Right forelimb (tissue), 1 donor: Measurements from ENCODE around the gene C8A.

Experiments used
- DNase-seq: peaks from one replicate; pipeline ENCODE4 v3.0.0-alpha.2; 2018

Gene C8A

GRCh38 chr1:56838759-56839158 is 15.8 kb upstream of the C8A start:
- DNase-seq = no peak

GRCh38 chr1:56843544-56843943 is 11.1 kb upstream of the C8A start:
- DNase-seq = no peak

DNA sequence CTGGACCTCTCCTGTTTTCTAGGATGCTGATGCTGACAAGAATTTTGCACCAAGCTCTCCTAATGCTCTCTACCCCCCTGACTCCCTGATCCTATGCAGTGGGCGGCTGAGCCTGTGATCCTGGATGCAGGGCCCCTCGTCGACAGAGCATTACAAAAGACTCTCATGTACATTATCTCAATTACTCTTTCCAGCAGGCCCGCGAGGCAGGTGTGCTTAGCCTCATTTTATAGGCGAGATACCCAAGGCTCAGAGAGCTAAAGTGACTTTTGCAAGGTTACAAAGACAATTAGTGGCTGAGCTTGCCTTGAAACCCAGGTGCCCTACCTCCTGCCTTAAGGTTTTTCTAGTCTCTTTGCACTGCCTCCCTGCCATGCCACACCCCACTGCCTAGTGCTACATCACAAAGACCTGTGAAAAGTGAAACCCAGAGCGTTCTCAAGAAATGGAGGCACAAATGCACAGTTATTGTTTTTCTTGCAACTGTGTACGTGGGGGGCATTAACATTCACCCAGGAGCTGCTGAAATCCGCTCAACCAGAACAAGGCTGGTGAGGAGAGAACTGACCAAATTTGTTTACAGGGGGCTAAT is 10.0 kb upstream of the C8A start:
- DNase-seq = no peak

- no peak for DNase-seq
Observed at GRCh38 chr1:56845343-56845742, 9.3 kb upstream of the C8A start.

- no peak for DNase-seq
Observed at GRCh38 chr1:56849750-56850149, 4.8 kb upstream of the C8A start.

DNA sequence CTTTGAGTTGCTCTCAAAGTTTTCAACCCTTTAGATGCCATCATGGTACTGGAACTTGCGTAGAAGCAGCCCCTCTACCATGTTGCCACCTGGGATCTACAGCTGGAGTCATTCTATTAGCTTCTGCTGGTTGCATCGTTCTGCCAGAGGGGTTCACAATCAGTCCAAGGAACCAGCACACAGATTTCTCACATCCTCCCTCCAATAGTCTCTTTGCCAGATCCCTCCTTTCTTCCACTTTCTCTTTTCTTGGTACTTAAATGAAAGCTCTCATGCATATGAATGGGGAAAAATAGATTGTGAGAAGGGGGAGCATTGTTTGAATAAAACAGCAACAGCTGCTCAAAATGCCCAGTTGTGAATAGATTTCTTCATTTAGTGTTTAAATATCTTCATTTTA is 4.2 kb upstream of the C8A start:
- DNase-seq = no peak

- DNase-seq = no peak
Observed at GRCh38 chr1:56850922-56851321, 3.7 kb upstream of the C8A start.

DNA sequence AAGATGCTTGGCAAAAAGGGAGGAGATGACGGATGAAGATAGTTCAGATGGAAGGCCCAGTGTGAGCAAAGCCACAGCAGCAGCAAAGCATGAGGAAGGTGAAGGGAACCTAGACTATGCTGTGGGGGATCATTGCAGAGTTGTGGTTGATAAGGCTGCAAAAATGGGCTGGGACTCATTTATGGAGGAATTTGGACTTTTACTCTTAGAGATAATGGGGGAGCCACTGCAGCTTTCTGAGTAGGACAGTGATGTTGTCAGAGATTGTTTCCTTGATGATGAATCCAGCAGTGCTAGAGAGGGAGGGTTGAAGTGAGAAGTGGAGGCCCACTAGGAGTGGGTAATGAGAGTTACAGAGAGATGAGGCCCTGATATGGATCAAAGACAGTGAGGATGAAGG is 2.1 kb upstream of the C8A start:
- DNase-seq = no peak

- DNase-seq = no peak
Observed at GRCh38 chr1:56855190-56855589, 593 bp downstream of the C8A start.

DNA sequence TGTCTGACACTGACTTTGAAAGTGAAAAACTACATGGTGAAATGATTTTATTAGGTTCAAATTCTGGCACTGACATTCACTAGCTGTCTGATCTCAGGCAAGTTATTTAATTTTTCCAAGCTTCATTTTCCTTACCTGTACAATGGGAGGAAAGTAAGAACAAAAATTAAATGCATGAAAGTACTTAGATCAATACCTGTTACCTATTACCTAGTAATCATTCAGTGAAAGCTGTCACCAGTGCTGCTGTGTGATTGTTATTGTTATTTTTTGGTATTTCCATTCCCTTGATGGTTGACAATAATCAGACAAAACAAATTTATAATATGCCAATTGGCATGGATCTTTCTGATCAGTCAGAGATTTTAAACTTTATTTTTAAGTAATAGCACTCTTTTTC is 1.6 kb downstream of the C8A start:
- no peak for DNase-seq

DNA sequence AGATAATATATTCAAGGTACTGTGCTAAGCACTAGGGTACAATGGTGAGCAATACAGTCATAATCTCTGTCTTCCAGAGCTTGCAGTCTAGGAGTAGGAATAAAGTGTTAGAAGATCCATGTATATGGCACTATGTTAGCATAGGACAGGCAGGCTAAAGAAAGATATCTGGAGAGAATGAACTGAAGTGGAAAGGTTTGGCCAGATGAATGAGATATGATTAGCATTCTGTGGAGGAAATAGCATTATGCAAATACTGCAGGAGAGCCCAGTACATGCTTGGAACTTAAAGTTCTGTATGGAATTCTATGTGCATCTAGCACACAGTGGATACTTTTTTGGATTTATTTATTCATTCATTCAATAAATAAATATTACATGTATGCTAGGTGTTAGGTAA is 4.7 kb downstream of the C8A start:
- DNase-seq = no peak

GRCh38 chr1:56863265-56863992 is 8.8 kb downstream of the C8A start:
- DNase-seq = no peak

GRCh38 chr1:56864430-56864829 is 9.8 kb downstream of the C8A start:
- DNase-seq = no peak

- no peak for DNase-seq
Observed at GRCh38 chr1:56866656-56867055, 12.1 kb downstream of the C8A start.

DNA sequence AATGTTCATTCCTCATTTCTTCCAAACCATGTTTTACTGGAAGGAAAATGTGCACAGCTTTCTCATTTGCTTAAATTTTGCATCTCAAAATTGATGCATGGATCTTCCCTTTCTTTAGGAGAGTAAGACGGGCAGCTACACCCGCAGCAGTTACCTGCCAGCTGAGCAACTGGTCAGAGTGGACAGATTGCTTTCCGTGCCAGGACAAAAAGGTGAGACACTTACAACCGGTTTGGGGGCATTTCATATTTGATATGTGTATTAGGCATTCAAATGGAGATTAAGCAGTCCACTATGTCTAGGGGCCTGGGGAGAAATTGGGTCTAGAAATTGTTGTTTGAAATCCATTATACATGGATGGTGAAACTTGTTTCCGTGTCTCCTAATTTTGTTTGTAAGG is 12.9 kb downstream of the C8A start:
- no peak for DNase-seq

DNA sequence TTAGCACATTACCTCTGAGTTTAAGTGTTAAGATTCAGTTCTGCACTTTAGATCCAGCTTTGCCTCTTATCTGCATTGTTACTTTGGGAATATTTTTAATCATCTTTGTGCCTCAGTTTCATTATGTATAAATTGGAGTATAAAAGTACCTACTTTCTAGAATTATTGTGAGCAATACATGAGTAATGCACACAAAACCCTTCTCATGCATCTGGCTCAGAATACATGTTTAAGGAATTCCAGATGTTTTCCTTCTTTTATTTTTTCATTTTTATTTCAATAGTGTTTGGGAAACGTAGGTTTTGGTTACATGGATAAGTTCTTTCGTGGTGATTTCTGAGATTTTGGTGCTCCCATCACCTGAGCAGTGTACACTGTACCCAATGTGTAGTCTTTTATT is 14.2 kb downstream of the C8A start:
- no peak for DNase-seq

DNA sequence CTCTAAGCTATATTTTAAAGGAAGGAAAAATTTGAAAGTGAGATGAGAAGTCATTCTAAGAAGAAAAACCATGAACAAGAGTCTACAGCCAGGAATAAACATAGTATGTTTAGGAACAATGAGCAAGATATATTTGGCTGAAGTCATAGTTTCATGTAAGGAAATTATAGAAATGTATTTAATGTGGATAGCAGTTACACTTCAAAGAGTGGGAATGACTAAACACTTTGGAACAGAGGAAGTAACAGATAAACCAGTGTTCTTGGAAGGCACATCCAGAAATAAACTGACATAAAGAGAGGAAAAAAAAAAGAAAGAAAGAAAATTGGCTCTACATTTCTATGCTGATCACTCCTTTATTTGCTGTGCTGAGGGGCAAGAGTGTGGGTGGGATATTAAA is 18.0 kb downstream of the C8A start:
- DNase-seq = no peak

DNA sequence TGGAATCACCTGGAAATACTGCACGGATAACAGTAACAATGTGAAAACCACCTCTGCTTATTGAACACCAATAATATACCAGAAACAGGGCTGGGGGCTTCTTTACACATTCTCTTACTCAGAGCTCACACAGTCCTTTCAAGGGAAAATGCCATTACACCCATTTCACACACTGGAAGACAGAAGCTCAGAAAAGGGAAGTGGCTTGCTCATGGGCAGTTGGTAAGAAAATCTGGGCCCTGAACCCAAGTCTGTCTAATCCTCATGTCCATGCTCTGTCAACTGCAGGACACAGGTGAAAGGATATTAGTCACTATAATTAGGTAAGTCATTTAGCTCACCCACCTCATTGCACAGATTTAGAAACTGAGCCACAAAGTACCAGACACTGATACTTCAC is 18.6 kb downstream of the C8A start:
- DNase-seq = no peak

DNA sequence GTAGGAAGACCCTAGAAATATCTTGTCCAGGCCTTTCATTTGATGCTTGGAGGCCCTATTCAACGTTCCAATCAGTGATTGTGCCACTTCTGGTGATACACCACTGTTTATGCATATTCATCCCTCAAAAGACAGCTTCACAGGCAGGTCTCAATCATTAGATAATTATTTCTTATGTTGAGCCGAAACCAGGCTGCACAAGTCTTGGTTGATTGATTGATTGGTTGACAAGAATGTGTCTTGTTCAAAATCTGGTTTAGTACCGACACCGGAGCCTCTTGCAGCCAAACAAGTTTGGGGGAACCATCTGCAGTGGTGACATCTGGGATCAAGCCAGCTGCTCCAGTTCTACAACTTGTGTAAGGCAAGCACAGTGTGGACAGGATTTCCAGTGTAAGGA is 20.1 kb downstream of the C8A start:
- DNase-seq = no peak

GRCh38 chr1:56877973-56878372 is 23.4 kb downstream of the C8A start:
- no peak for DNase-seq

DNA sequence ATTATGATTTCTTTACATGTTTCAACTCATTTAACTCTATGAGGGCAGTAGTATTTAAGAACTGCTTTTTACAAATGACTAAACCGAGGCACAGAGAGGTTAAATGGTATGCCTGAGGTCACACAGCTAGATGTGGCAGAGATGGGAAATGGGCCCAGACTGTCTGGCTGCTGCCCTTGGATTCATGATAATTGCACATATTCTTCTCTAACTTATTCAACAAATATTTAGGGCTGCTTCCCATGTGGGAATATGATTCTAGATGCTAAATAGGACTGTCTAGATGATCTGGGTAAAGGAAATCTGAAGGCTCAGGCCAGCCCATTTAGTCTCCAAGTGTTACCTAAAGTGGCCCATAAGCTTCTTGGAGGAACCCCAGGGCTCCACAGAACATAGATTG is 26.2 kb downstream of the C8A start:
- no peak for DNase-seq

DNA sequence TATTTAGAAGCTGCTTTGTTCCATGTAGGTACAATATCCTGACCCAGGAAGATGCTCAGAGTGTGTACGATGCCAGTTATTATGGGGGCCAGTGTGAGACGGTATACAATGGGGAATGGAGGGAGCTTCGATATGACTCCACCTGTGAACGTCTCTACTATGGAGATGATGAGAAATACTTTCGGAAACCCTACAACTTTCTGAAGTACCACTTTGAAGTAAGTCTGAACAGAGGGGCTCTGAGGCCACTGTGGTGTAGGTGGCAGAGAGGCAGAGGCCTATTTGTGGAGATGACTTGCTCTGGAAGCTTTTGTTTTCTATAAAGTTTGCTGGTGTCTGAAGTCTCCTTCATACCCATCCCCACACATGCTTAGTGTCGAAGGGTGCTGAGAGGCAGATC is 26.8 kb downstream of the C8A start:
- DNase-seq = no peak

- DNase-seq = no peak
Observed at GRCh38 chr1:56890229-56890628, 35.6 kb downstream of the C8A start.

DNA sequence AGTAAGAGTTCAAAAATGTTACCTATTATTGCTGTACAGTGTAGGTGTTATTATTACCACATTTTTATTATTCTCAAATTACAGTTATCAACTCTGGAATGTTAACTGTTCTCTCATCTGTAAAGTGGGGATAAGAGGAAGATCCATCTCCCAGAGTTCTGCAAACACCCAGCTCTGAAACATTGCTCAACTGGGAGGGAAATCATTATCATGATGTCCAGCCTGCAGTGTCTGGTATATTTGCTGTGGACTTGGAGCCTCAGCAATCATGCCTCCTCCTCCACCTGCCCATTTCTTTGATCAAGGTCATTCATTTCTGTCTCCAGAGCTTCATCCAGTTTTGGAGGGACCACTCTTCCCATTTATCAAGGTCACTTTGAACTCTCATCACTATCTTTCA is 39.4 kb downstream of the C8A start:
- no peak for DNase-seq
